ENCODE measurements around the gene B4GALT2.

B4GALT2 gene

GRCh38 chr1:44029260-44029910 is 50.4 kb downstream of the B4GALT2 start:
- Histone ChIP-seq H3K36me3 (ENCODE audit: control insufficient read depth in 1 of 2, insufficient read depth in 2 of 2, low read length in 2 of 2) (no peaks in the 10 kb centered on the region), H3K9me3 (ENCODE audit: control insufficient read depth in 1 of 2, low read length in 2 of 2) (no peaks in the 10 kb centered on the region), H3K27ac (ENCODE audit: low read length) (peak overlapping the region; percentile 49), H3K4me1 (ENCODE audit: control insufficient read depth in 1 of 2, insufficient read depth in 2 of 2, low read length in 2 of 2) (peaks cover 5 to 27% of the 10 kb centered on the region in 2 donors), H3K27me3 (ENCODE audit: low read depth, low read length) (no peaks in the 10 kb centered on the region), H3K4me3 (ENCODE audit: low read depth in 1 of 2, low read length in 2 of 2) (peak overlapping the region; percentile 87 to 91)

GRCh38 chr1:44029911-44030604 is 51.0 kb downstream of the B4GALT2 start:
- Histone ChIP-seq H3K9me3 (ENCODE audit: control insufficient read depth in 1 of 2, low read length in 2 of 2) (no peaks in the 10 kb centered on the region), H3K27me3 (ENCODE audit: low read depth, low read length) (no peaks in the 10 kb centered on the region), H3K27ac (ENCODE audit: low read length) (peak overlapping the region; percentile 49), H3K36me3 (ENCODE audit: control insufficient read depth in 1 of 2, insufficient read depth in 2 of 2, low read length in 2 of 2) (no peaks in the 10 kb centered on the region), H3K4me1 (ENCODE audit: control insufficient read depth in 1 of 2, insufficient read depth in 2 of 2, low read length in 2 of 2) (peaks cover 5 to 27% of the 10 kb centered on the region in 2 donors), H3K4me3 (ENCODE audit: low read depth in 1 of 2, low read length in 2 of 2) (peak overlapping the region; percentile 87 to 91)

- H3K4me1 ChIP-seq (ENCODE audit: control insufficient read depth in 1 of 2, insufficient read depth in 2 of 2, low read length in 2 of 2), result peaks cover 7 to 34% of the 10 kb centered on the region in 2 donors
Observed at GRCh38 chr1:44030605-44031251, 51.7 kb downstream of the B4GALT2 start.

GRCh38 chr1:44031252-44032169 is 52.5 kb downstream of the B4GALT2 start, which contains the start of gene SLC6A9:
Gene SLC6A9, minus strand, starts transcription at chr1:44031462. Its CDS starts 7,185 bp downstream, at chr1:44024277.
- Histone ChIP-seq H3K27me3 (ENCODE audit: low read depth, low read length) (no peaks in the 10 kb centered on the region), H3K4me1 (ENCODE audit: control insufficient read depth in 1 of 2, insufficient read depth in 2 of 2, low read length in 2 of 2) (peaks cover 10 to 42% of the 10 kb centered on the region in 2 donors), H3K27ac (ENCODE audit: low read length) (no peak within 1 kb of the TSS)

More at GRCh38 chr1:44030605-44031251, 51.7 kb downstream of the B4GALT2 start:
- Histone ChIP-seq H3K4me3 (ENCODE audit: low read depth in 1 of 2, low read length in 2 of 2) (peak overlapping the region; percentile 55 to 91), H3K9me3 (ENCODE audit: control insufficient read depth in 1 of 2, low read length in 2 of 2) (no peaks in the 10 kb centered on the region), H3K36me3 (ENCODE audit: control insufficient read depth in 1 of 2, insufficient read depth in 2 of 2, low read length in 2 of 2) (no peaks in the 10 kb centered on the region), H3K27ac (ENCODE audit: low read length) (no peak overlapping the region), H3K27me3 (ENCODE audit: low read depth, low read length) (no peaks in the 10 kb centered on the region)

GRCh38 chr1:44032170-44032790 is 53.3 kb downstream of the B4GALT2 start:
- peak overlapping the region in 1 of 2 donors; percentile 91 for H3K4me3 ChIP-seq (ENCODE audit: low read depth in 1 of 2, low read length in 2 of 2)
- no peaks in the 10 kb centered on the region for H3K9me3 ChIP-seq (ENCODE audit: control insufficient read depth in 1 of 2, low read length in 2 of 2)
- H3K27me3 ChIP-seq (ENCODE audit: low read depth, low read length), result no peaks in the 10 kb centered on the region
- H3K36me3 ChIP-seq (ENCODE audit: control insufficient read depth in 1 of 2, insufficient read depth in 2 of 2, low read length in 2 of 2), result no peaks in the 10 kb centered on the region
- peaks cover 10 to 46% of the 10 kb centered on the region in 2 donors for H3K4me1 ChIP-seq (ENCODE audit: control insufficient read depth in 1 of 2, insufficient read depth in 2 of 2, low read length in 2 of 2)
- H3K27ac ChIP-seq (ENCODE audit: low read length), result no peak overlapping the region

More at GRCh38 chr1:44031252-44032169, 52.5 kb downstream of the B4GALT2 start, which contains the start of gene SLC6A9:
- Histone ChIP-seq H3K9me3 (ENCODE audit: control insufficient read depth in 1 of 2, low read length in 2 of 2) (no peaks in the 10 kb centered on the region), H3K36me3 (ENCODE audit: control insufficient read depth in 1 of 2, insufficient read depth in 2 of 2, low read length in 2 of 2) (no peaks in the 10 kb centered on the region), H3K4me3 (ENCODE audit: low read depth in 1 of 2, low read length in 2 of 2) (peak within 1 kb of the TSS; percentile 55 to 91)

- Histone ChIP-seq H3K36me3 (ENCODE audit: control insufficient read depth in 1 of 2, insufficient read depth in 2 of 2, low read length in 2 of 2) (no peaks in the 10 kb centered on the region), H3K4me3 (ENCODE audit: low read depth in 1 of 2, low read length in 2 of 2) (no peak overlapping the region), H3K9me3 (ENCODE audit: control insufficient read depth in 1 of 2, low read length in 2 of 2) (no peaks in the 10 kb centered on the region), H3K27ac (ENCODE audit: low read length) (no peak overlapping the region), H3K27me3 (ENCODE audit: low read depth, low read length) (no peaks in the 10 kb centered on the region), H3K4me1 (ENCODE audit: control insufficient read depth in 1 of 2, insufficient read depth in 2 of 2, low read length in 2 of 2) (peaks cover 10 to 46% of the 10 kb centered on the region in 2 donors)
Observed at GRCh38 chr1:44033041-44033575, 54.1 kb downstream of the B4GALT2 start.

GRCh38 chr1:44033756-44034155 is 54.7 kb downstream of the B4GALT2 start:
- Histone ChIP-seq H3K27me3 (ENCODE audit: low read depth, low read length) (no peaks in the 10 kb centered on the region), H3K36me3 (ENCODE audit: control insufficient read depth in 1 of 2, insufficient read depth in 2 of 2, low read length in 2 of 2) (no peaks in the 10 kb centered on the region), H3K4me3 (ENCODE audit: low read depth in 1 of 2, low read length in 2 of 2) (no peak overlapping the region), H3K27ac (ENCODE audit: low read length) (no peak overlapping the region), H3K4me1 (ENCODE audit: control insufficient read depth in 1 of 2, insufficient read depth in 2 of 2, low read length in 2 of 2) (peaks cover 10 to 46% of the 10 kb centered on the region in 2 donors), H3K9me3 (ENCODE audit: control insufficient read depth in 1 of 2, low read length in 2 of 2) (no peaks in the 10 kb centered on the region)

GRCh38 chr1:44034423-44034822 is 55.4 kb downstream of the B4GALT2 start:
- Histone ChIP-seq H3K9me3 (ENCODE audit: control insufficient read depth in 1 of 2, low read length in 2 of 2) (no peaks in the 10 kb centered on the region), H3K36me3 (ENCODE audit: control insufficient read depth in 1 of 2, insufficient read depth in 2 of 2, low read length in 2 of 2) (no peaks in the 10 kb centered on the region), H3K27me3 (ENCODE audit: low read depth, low read length) (no peaks in the 10 kb centered on the region), H3K27ac (ENCODE audit: low read length) (no peak overlapping the region), H3K4me3 (ENCODE audit: low read depth in 1 of 2, low read length in 2 of 2) (no peak overlapping the region), H3K4me1 (ENCODE audit: control insufficient read depth in 1 of 2, insufficient read depth in 2 of 2, low read length in 2 of 2) (peaks cover 7 to 39% of the 10 kb centered on the region in 2 donors)

GRCh38 chr1:44034976-44035716 is 56.1 kb downstream of the B4GALT2 start:
- H3K27ac ChIP-seq (ENCODE audit: low read length), result no peak overlapping the region
- no peaks in the 10 kb centered on the region for H3K27me3 ChIP-seq (ENCODE audit: low read depth, low read length)
- H3K36me3 ChIP-seq (ENCODE audit: control insufficient read depth in 1 of 2, insufficient read depth in 2 of 2, low read length in 2 of 2), result no peaks in the 10 kb centered on the region
- no peaks in the 10 kb centered on the region for H3K9me3 ChIP-seq (ENCODE audit: control insufficient read depth in 1 of 2, low read length in 2 of 2)
- H3K4me3 ChIP-seq (ENCODE audit: low read depth in 1 of 2, low read length in 2 of 2), result no peak overlapping the region
- peaks cover 5 to 36% of the 10 kb centered on the region in 2 donors for H3K4me1 ChIP-seq (ENCODE audit: control insufficient read depth in 1 of 2, insufficient read depth in 2 of 2, low read length in 2 of 2)

Data from muscle layer of duodenum (tissue), 2 donors.